GM18867 (cell line): ENCODE measurements around the gene MAGEA2.
"Not testable (repeated sequence)": the region's sequence is repeated elsewhere in the genome, so short reads cannot be mapped to it uniquely, and the experiment has no call there.

Experiments used
- ATAC-seq: cut with Tn5 transposase; IDR thresholded peaks from one replicate; pipeline ENCODE4 v1.9.1; 2021; ENCODE audit warnings: mild to moderate bottlenecking, moderate library complexity; ENCODE audit not compliant: unreplicated experiment

Gene MAGEA2

DNA sequence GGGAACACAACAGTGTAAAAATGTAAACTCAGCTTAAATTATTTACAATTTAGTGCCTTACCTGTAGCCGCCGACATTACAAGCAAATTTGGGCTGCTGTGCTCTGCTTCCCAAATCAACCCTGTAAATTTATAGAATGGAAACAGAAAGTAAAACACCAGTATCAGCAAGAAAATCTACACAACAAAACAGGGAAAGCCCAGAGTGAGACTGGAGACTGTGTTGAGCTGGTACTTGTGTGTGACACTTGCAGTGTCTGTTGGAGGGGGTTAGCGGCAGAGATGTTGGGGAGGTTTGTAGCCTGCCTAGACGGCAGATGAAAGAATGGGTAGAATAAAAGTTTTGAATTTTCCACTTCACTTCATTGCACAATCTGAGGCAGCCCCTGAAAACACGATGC is 40.4 kb downstream of the MAGEA2 start:
- not testable (repeated sequence) for ATAC-seq

DNA sequence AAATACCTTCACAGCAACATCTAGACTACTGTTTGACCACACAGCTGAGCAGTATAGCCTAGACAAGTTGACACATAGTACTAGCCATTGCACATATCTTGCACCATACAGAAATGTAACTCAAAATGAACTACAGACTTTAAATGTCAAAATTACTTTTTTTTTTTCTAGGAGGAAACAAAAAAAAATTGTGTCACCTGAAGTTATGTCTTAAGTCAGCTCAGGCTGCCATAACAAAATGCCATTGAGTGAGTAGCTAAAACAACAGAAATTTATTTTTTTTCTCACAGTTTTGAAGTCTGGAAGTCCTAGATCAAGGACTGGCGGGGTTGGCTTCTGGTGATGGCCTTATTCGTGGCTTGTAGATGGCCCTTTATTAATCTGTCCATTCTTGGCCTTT is 44.5 kb downstream of the MAGEA2 start, which contains the start of gene CSAG2:
Gene CSAG2, minus strand, starts transcription at position 101 of the 400 bp plus-strand sequence. CDS start 161 bp downstream, outside the sequence.
- not testable (repeated sequence) for ATAC-seq

DNA sequence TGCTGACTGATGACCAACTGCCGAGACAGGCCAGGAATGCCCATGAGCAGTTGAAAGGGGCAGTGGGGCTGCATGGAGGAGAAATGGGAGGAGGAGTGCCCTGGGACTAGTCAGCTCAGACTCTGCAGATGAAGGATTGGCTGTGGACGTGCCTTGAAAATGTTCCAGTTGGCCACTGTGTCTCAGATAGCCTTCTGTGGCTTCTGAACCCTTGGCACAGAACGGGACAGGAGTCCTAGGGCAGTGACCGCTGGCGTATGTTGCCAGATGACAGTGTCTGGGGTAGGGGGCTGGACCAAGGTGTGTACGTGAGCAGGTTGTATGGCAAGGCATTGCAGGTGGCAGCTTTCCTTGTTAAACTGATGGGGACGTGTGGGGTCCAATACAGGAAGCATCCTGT is 47.1 kb downstream of the MAGEA2 start:
- not testable (repeated sequence) for ATAC-seq

DNA sequence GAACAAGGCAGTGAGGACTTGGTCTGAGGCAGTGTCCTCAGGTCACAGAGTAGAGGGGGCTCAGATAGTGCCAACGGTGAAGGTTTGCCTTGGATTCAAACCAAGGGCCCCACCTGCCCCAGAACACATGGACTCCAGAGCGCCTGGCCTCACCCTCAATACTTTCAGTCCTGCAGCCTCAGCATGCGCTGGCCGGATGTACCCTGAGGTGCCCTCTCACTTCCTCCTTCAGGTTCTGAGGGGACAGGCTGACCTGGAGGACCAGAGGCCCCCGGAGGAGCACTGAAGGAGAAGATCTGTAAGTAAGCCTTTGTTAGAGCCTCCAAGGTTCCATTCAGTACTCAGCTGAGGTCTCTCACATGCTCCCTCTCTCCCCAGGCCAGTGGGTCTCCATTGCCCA is 53.3 kb downstream of the MAGEA2 start:
- ATAC-seq: not testable (repeated sequence)
